ENCODE data around the gene CSTF1.

Gene CSTF1

GRCh38 chr20:56411759-56412472 is 19.5 kb downstream of the CSTF1 start, which contains the start of gene CASS4:
Gene CASS4 (plus strand): TSS chr20:56412260. CDS start chr20:56412459, 199 bp downstream.
- H3F3A ChIP-seq (ENCODE audit: insufficient read depth): no peaks in the 10 kb centered on the region; the same call in 1 of the 2 replicates
- H3K9me3 ChIP-seq (ENCODE audit: insufficient read depth, low read length): no peaks in the 10 kb centered on the region
- H2AFZ ChIP-seq (ENCODE audit: low read depth, low read length, severe bottlenecking): no peak within 1 kb of the TSS
- H3K9ac ChIP-seq (ENCODE audit: low read length): no peak within 1 kb of the TSS
- no peak within 1 kb of the TSS for H3K4me3 ChIP-seq (ENCODE audit: insufficient read depth, low read length, poor library complexity, severe bottlenecking)
- H3K9me2 ChIP-seq (replicated peaks; ENCODE audit: insufficient read depth, low read length): no peaks in the 10 kb centered on the region
- H3K27me3 ChIP-seq (ENCODE audit: low read length): no peaks in the 10 kb centered on the region
- no peak within 1 kb of the TSS for H3K4me2 ChIP-seq (ENCODE audit: low read depth, low read length, poor library complexity, severe bottlenecking)
- peaks cover 8% of the 10 kb centered on the region; the same call in 1 of the 2 replicates for H3K36me3 ChIP-seq (ENCODE audit: low read length)
- no peak within 1 kb of the TSS for H3K27ac ChIP-seq (ENCODE audit: low read depth, low read length)
- no peaks in the 10 kb centered on the region for H4K20me1 ChIP-seq (ENCODE audit: low read depth, low read length)
- H3K79me2 ChIP-seq (ENCODE audit: insufficient read depth, low read length): 0 out of 2 replicates have a peak, but pooled peaks cover 4% of the 10 kb centered on the region
- TF ChIP-seq CTCF (IDR thresholded peaks at IDR 0.05; ENCODE audit: insufficient read depth, low read length, poor library complexity, severe bottlenecking) (no peak), EZH2phosphoT487 (conservative IDR thresholded peaks at IDR 0.05; ENCODE audit: low read length) (no peak)

- no peak overlapping the region for H3K4me3 ChIP-seq (ENCODE audit: insufficient read depth, low read length, poor library complexity, severe bottlenecking)
- H3F3A ChIP-seq (ENCODE audit: insufficient read depth): no peaks in the 10 kb centered on the region; the same call in 1 of the 2 replicates
- H3K9me2 ChIP-seq (replicated peaks; ENCODE audit: insufficient read depth, low read length): no peaks in the 10 kb centered on the region
- TF ChIP-seq CTCF (IDR thresholded peaks at IDR 0.05; ENCODE audit: insufficient read depth, low read length, poor library complexity, severe bottlenecking): no peak
- TF ChIP-seq EZH2phosphoT487 (conservative IDR thresholded peaks at IDR 0.05; ENCODE audit: low read length): no peak
- no peaks in the 10 kb centered on the region for H3K9me3 ChIP-seq (ENCODE audit: insufficient read depth, low read length)
- no peaks in the 10 kb centered on the region for H3K27me3 ChIP-seq (ENCODE audit: low read length)
- H3K4me2 ChIP-seq (ENCODE audit: low read depth, low read length, poor library complexity, severe bottlenecking): no peak overlapping the region
- H2AFZ ChIP-seq (ENCODE audit: low read depth, low read length, severe bottlenecking): no peak overlapping the region
- no peak overlapping the region for H3K27ac ChIP-seq (ENCODE audit: low read depth, low read length)
- H3K9ac ChIP-seq (ENCODE audit: low read length): no peak overlapping the region
- peaks cover 3% of the 10 kb centered on the region; the same call in 1 of the 2 replicates for H3K36me3 ChIP-seq (ENCODE audit: low read length)
- no peaks in the 10 kb centered on the region for H3K79me2 ChIP-seq (ENCODE audit: insufficient read depth, low read length)
- no peaks in the 10 kb centered on the region for H4K20me1 ChIP-seq (ENCODE audit: low read depth, low read length)
These were observed 20.0 kb downstream of the CSTF1 start for GRCh38 chr20:56412473-56412790.

GRCh38 chr20:56412949-56413348 is 20.5 kb downstream of the CSTF1 start:
- Histone ChIP-seq H3K9me3 (ENCODE audit: insufficient read depth, low read length) (no peaks in the 10 kb centered on the region), H3K4me3 (ENCODE audit: insufficient read depth, low read length, poor library complexity, severe bottlenecking) (no peak overlapping the region), H3K36me3 (ENCODE audit: low read length) (no peaks in the 10 kb centered on the region), H4K20me1 (ENCODE audit: low read depth, low read length) (no peaks in the 10 kb centered on the region), H3K27ac (ENCODE audit: low read depth, low read length) (no peak overlapping the region), H2AFZ (ENCODE audit: low read depth, low read length, severe bottlenecking) (no peak overlapping the region), H3K27me3 (ENCODE audit: low read length) (no peaks in the 10 kb centered on the region), H3K4me2 (ENCODE audit: low read depth, low read length, poor library complexity, severe bottlenecking) (no peak overlapping the region), H3F3A (ENCODE audit: insufficient read depth) (no peaks in the 10 kb centered on the region; the same call in 1 of the 2 replicates), H3K9me2 (replicated peaks; ENCODE audit: insufficient read depth, low read length) (no peaks in the 10 kb centered on the region), H3K9ac (ENCODE audit: low read length) (no peak overlapping the region), H3K79me2 (ENCODE audit: insufficient read depth, low read length) (no peaks in the 10 kb centered on the region)
- TF ChIP-seq EZH2phosphoT487 (conservative IDR thresholded peaks at IDR 0.05; ENCODE audit: low read length): no peak

Measured in SU-DHL-6 (cell line).